T-helper 9 cell (primary cell): ENCODE measurements around the gene ZBTB47.

Experiments used
- DNase-seq: peaks from one replicate; pipeline ENCODE4 v3.0.0-alpha.2; 2020

Gene ZBTB47

DNA sequence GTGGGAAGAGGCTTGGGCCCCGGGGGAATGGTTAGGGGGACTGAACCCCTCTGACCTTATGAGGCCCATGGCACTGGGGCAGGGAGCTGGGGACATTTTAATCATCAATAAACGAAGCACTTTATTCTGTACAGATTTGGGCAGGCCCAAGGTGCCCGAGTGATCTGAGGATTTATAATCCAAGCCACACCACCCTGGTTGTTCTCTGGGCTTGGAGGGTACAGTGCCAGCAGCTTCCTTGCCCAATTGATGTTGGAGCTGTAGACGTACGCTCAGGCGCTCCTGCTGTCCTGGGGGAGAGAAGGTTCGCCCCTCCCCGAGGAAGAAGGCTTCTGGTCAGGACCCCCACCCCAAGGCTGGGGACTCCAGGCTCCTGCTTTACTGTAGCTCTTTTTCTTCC is 12.5 kb downstream of the ZBTB47 start:
- DNase-seq, result no peak

DNA sequence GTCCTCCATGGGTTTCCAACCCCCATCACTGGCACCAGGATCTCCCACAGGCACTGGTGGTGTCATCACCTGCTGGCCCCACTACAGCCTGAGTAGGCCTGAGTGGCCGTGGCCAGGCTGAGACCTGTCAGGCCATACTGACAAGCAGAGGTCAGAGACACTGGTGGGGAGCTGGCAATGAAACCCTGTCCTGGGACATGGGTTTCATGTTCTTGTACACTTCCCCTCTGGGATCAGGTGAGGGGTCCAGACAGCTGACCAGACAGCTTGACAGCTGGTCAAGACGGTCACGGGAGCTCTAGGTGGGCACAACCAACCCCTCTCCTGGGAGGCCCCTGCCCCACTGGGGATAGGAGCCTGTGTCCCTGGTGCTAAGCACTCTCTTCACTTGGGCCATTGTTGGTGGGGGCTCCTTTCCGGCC is 13.1 kb downstream of the ZBTB47 start:
- no peak for DNase-seq

DNA sequence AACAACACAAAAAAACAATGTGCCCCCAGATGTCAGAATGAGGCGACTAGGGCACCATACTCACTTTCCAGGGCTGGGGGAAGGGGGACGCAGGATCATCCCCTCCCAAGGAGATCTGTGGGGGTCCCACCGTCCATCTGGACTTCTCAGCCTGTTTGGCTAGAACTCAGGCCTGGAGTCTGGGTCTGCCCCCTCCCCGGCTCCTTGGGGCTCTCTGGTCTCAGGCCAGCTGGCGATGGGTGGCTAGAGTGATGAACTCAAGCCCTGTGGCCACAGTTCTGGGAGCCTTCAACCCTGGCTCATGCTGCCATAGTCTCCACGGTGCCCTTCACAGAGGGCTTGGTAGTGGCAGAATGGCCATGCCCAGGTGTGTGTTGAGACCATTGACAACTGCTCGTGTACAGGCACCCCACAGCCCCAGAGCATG is 13.6 kb downstream of the ZBTB47 start:
- DNase-seq, result no peak

DNA sequence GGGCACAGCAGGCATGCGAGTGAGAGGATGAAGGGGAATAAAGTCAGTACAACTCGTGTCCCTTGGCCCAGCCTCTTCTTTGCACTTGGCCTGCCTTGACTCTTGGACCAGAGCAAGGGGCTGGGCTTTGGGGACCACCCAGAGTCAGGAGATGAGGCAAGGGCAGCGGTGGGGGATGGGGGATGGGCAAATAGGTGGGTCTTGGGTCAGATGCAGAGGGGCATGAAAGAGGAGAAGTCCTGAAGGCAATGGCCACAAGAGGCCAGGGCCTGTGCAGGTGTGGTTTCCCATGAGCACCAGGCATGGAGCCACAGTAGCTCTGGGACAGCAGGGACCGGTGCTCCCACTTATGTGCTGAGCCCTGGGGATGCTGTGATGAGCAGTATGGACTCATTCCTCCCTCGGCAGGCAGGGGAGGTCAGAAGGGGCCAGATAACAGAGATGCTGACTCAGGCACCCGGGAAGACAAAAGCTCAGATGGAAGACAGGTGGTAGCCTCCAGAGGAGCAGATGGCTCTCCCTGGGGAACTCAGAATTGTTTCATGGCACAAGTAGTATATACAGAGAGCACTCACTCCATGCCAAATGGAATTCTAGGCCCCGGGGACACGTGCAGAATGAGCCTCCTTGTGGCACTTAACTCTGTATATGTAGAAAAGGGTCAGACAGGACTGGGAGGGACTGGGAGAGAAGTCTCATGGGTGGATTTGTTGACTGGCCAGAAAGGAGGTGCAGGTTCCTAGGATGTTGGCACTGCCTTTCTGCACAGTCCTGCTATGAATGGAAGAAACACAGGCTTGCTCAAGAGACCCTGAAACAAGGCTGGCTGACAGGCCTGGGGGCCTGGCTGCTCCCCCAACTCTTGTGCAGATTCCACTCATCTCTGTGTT is 14.3 kb downstream of the ZBTB47 start:
- DNase-seq, result no peak

DNA sequence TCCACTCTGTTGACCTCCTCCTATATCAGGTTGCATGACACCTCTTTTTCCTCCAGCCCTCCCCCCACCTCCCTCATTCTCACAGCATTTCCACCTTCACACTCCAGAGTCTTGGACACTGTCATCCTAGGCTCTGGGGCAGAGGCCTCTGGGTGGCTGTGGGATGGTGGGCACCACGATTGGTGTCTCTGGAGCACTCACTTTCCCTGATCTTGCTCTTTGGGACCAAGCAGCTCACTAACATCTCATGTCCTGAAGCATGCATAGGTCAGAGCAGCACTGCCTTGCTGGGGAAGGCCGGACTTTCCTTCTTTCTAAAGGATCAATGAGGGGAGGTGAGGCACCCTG is 14.9 kb downstream of the ZBTB47 start:
- no peak for DNase-seq

DNA sequence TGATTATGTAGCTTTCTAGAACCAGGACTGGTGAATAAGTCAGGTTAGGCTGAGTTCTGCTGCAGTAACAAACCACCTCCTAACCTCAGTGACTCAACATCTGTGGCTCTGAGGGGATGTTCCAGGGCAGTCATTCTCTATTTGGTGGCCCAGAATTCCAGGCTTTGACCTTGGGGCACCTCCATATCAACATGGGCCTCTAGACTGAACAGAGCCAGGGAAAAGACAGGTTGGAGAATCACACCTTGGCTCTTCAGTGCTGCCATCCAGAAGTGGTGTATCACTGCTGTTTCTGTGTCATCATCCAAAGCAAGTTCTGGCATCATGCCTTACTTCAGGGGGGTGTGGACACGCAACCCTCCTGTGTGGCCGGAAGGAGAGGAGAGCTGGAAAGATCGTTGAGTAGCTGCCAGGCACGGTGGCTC is 15.3 kb downstream of the ZBTB47 start:
- DNase-seq, result no peak

DNA sequence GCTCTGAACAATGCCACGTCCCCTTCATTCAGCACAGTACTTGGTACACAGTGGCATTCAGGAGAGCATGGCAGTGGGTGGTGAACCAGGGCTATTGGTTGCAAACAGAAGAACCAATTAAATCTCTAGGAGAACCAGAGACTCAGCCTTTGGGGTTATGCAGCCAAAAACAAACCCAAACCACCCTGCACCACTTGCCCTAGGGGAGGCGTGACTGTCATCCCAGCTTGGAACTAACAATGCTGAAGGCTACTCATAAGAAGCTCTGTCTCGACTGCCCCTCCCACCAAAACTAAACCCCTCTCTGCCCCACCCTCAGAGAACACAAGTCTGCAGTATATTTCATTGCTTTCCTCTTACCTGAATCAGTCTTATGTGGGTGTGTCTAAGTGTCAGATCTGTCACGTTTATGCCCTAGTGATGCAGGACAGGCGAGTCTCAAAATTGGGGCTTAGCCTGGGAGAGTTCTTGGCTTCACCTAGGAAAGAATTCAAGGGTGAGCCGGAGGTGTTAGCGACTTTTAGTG is 16.6 kb downstream of the ZBTB47 start:
- no peak for DNase-seq

DNA sequence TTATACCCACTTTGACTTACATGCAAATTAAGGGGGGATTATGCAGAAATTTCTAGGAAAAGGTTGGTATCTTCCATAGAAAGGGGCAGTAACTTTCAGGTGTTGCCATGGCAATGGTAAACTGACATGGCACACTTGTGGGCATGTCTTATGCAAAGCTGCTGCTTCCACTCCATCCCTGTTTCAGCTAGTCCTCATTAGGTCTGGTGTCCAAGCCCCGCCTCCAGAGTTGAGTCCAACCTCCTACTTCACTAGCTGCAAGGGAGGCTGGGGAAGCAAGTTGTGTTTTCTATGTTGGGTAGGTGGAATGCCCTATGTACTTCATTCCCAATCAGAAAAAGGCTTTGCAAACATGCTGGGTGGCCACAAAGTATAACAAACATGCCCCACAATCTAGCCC is 17.2 kb downstream of the ZBTB47 start:
- no peak for DNase-seq

DNA sequence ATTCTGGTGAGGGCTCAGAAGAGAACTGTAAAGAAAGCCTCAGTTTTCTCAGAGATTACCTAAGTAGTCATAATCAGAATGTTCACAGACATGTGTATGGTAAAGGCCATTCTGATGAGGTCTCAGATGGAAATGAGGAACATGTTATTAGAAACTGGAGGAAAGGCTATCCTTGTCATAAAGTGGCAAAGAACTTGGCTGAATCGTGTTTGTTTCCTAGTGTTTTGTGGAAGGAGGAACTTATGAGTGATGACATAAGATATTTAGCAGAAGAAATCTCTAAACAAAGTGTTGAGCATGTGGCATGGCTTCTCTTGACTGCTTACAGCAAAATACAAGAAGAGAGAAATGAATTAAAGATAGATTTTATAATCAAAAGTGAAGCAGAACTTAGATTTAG is 19.0 kb downstream of the ZBTB47 start:
- DNase-seq, result no peak

DNA sequence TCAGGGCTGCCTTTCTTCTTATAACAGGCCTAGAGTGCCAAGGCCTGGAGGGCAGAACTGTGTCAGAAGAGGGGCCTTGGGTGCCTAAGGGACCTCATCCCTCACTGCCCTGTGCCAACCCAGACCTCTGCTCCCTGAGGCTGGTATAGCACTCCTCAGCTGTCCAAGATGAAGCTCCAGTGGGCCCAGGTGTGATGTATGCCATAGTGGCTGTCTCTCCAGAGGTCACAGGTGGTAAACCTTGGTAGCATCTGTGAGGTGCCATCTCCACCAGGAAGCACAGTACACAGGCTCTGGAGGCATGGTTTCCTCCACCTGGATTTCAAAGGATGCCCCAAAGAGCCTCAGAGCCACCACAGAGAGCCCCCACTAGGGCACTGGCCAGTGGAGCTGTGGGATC is 19.6 kb downstream of the ZBTB47 start:
- no peak for DNase-seq

DNA sequence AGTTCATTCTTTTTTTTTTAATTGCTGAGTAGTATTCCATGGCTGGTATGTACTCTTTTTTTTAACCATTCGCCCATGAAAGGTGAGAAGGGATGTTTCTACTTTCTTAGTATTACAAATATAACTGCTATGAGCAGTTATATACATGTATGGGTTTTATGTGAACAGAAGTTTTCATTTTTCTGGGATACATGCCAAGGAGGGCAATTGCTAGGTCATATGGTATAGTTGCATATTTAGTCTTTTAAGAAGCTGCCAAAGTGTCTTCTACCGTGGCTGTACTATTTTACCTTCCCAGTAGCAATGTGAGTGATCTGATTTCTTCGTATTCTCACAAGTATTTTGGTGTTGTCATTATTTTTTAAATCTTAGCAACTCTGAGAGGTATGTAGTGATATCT is 20.6 kb downstream of the ZBTB47 start:
- DNase-seq, result no peak

DNA sequence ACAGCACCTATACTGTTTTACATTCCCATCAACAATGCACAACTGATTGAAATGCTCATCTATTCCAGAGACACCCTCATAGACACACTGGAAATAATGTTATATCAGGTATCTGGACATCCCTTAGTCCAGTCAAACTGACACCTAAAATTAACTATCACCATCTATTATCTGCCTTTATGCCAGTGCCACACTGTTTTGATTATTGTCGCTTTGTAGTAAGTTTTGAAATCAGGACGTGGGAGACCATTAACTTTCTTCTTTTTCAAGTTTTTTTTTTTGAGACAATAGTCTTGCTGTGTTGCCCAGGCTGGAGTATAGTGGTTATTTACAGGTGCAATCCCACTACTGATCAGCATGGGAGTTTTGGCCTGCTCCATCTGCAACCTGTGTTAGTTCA is 22.4 kb downstream of the ZBTB47 start:
- no peak for DNase-seq

DNA sequence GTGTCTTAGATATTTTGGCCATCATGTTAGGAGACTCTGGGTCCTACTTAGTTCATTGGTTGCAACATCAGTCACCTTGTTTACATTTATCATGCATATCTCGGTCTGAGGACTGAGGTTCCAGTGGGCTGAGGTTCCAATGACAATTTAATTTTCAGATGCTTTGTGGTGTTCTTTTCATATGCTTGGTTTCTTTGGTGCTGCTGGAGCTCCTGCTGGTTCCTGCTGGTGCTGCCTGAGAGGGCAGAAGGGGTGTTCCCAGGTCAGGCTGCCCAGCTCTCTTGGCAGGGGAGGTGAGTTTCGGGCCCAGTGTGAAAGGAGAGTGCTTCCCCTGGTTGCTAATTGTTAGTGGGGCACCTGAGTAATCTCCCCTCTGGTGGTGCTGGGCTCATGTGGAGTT is 24.9 kb downstream of the ZBTB47 start:
- no peak for DNase-seq

DNA sequence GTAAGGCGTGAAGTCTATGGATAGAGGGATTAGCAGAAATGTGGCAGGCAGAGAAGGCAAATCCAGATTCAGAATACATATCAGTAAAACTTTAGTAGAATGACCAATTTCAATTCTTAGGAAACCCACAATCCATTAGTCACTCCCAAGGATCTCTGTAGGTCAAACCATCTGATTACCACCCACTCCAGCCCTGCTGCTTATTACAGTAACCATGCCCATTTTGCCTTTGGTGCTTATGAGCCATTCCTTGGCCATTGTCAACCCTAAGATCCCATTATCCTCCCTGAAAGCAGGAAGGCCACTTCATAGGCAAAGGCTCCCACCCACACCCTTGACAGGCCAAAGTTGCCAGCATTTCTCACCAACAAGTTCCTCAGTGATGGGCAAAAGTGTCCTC is 26.8 kb downstream of the ZBTB47 start:
- no peak for DNase-seq

DNA sequence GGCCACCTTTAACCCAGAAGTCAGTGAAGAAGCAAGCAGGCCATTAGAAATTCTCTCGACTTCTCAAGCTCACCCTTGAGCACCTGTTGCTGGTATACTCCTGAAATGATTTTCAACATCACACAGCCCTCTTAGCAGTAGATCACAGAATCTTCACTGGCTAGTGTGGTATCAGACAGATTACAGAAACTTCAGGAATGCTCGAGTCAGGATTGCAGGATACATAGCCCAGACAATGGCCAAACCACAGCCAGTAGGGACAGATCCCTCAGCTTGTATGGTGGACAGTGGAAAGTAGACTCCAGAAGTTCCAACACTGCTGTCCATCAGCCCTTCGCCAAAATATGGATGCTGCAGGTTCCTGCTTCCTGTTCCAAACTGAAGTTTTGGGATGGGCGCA is 27.3 kb downstream of the ZBTB47 start:
- DNase-seq, result no peak

DNA sequence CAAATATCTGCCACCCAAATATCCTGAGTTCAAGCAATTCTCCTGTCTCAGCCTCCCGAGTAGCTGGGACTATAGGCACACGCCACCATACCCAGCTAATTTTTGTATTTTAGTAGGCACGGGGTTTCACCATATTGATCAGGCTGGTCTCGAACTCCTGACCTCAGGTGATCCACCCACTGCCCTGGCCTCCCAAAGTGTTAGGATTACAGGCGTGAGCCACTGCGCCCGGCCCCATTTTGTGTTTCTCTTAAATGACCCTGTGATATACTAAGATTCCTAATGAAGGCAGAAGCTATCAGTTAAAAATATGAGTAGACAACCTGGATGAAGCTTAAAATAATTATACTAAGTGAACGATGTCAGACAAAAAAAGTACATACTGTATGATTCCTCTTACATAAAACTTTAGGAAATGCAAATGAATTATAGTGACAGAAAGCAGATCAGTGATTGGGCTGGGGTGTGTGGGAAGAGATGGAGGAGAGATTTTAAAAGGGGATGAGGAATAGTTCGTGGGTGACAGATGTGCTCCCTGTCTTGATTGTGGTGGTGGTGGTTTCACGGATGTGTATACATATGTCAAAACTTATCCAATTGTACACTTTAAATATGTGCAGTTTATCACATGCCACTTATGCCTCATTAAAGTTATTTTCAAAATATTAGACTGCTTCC is 28.0 kb downstream of the ZBTB47 start:
- DNase-seq, result no peak

DNA sequence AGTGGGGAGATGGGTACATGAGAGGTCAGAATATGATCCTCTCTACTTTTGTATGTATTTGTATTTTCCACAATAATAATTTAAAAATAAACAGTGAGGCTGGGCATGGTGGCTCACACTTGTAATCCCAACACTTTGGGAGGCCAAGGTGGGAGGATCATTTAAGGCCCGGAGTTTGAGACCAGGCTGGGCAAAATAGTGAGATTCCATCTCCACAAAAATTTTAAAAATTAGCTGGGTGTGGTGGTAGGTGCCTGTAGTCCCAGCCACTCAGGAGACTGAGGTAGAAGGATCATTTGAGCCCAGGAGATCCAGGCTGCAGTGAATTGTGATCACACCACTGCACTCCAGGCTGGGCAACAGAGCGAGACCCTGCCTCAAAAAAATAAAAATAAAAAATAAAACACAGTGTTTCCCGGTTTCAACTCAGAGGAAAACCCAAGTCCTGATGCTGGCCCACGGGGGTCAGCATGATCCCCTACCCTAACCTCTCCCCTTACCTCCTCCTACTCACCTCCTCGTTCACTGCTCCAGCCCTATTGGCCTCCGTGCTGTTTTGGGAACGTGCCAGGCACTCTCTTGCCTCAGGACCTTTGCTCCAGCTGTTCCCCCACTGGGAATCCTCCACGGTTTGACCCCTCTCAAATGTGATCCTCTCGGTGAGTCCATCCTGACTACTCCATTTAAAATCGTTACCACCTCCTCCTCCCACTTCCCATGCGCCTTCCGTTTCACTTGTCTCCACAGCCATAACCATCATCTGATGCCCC is 29.0 kb downstream of the ZBTB47 start:
- no peak for DNase-seq

DNA sequence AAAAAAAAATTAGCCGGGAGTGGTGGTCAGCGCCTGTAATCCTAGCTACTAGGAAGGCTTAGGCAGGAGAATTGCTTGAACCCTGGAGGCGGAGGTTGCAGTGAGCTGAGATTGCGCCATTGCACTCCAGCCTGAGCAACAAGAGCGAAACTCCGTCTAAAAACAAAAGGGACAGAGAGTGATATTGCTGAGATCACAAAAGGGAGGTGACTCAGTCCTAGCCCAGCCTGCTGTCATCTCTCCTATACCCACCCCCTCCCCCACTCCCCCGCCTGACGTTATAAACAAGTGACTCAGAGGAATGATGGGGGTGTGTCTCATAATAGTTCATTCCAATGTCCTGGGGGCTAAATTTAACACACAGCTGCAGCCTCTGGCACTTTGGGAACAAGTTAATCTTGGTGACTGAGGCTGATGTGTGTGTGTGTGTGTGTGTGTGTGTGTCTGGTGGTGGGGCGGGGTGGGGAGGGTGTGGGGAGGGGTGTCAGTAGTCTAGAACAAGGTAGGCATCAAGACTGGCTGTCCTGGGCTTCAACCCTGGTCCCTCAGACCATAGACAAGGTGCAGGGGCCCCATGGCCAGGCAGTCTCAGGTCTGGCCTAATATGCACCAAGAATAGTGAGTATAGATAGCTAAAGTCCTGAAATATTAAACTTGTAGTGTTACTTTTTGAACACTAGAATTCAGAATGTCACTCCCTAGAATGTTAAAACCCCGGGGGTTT is 30.5 kb downstream of the ZBTB47 start:
- DNase-seq, result no peak

DNA sequence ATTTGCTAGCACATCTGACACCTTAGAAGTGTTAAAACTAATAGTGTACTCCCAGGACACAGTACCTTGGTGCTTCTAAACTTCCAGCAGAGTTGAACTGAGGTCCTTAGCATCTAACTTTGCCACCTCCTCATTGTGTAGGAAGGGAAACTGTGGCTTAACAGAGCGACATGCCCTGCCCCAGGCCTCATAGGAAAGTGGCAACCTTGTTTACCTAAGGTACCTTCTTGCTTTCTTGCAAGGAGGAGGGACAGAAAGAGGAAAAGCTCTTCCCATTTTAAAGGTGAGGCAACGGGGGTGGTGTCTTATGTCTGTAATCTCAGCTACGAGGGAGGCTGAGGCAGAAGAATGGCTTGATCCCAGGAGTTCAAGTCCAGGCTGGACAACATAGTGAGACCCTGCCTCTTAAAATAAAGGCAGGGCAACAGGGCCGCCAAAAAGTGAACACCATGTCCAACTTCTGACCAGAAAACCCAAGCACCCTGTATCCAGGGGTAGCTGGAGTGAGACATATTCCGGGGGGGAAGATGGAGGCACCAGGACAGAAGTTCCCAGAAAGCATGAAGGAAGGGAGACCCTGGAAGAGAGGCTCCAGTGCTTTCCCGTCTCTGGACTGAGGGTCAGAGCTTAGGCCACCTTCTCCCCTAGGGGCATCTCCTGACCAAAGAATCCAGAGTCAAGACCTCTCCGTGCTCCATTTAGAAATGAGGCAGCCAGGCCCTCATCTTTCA is 31.3 kb downstream of the ZBTB47 start:
- no peak for DNase-seq

DNA sequence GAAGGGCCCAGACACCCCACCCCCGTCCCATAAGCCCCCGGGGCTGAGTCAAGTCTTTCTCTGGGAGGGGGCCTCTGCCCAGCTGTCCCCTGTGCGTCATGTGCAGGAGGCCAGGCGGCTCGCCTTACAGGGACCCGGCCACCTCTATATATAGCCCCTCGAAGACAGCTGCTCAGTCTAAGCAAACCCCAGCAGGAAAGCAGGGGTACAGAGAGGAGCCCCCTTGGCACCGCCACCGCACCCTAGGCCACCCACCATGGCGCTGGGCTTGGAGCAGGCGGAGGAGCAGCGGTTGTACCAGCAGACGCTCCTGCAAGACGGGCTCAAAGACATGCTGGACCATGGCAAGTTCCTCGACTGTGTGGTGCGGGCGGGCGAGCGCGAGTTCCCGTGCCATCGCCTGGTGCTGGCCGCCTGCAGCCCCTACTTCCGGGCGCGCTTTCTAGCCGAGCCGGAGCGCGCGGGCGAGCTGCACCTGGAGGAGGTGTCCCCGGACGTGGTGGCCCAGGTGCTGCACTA is 31.9 kb downstream of the ZBTB47 start, which contains the start of gene KLHL40:
TSS of gene KLHL40 (plus strand) at position 175 of the 519 bp plus-strand sequence. CDS start at position 257, 82 bp downstream.
- DNase-seq, result no peak
